GM10248 (cell line): ENCODE measurements around the gene PRPS1.

Experiments used
- CTCF ChIA-PET: fragments of 300-600 bp; sonication (Branson Sonifier 250); formaldehyde crosslinking; extraction: SDS; loops from one replicate; lab custom pipeline; 2021; ENCODE audit warnings: antibody characterized with exemption; lab: Yijun Ruan, JAX
- POLR2A ChIA-PET: fragments of 350-650 bp; sonication (Branson Sonifier 250); formaldehyde crosslinking; extraction: SDS; loops from one replicate; lab custom pipeline; 2020; ENCODE audit warnings: antibody characterized with exemption; lab: Yijun Ruan, JAX
- DNase-seq: peaks from one replicate; pipeline ENCODE4 v3.0.0; 2012; ENCODE audit errors: extremely low spot score
- TF ChIP-seq, protein P1 (sequence below): IDR thresholded peaks from 2 replicates; pipeline ENCODE4 v1.5.1; 2012; ENCODE audit warnings: mild to moderate bottlenecking, low read depth; ENCODE audit errors: extremely low read depth, missing control alignments, control extremely low read depth

PRPS1 gene

DNA sequence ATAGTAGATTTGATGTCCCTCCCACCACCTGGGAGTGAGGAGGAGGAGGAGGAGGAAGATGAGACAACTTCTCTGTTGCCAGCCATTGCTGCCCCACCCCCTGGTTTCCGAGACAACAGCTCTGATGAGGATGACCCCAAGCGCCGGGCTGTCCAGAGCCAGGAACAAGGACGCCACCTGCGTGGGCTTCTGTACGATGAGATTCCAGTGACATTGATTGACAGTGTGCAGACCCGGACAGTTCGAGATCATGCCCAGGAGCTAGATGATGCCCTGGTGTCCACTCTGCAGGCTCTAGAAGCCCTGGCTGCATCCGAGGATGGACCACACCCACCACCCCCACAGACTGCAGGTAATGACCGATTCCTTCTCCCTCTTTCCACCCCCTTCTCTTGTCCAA is 30.5 kb upstream of the PRPS1 start:
- ChIA-PET CTCF (no interaction called here), POLR2A (no interaction called here)
- TF ChIP-seq, protein P1, sequence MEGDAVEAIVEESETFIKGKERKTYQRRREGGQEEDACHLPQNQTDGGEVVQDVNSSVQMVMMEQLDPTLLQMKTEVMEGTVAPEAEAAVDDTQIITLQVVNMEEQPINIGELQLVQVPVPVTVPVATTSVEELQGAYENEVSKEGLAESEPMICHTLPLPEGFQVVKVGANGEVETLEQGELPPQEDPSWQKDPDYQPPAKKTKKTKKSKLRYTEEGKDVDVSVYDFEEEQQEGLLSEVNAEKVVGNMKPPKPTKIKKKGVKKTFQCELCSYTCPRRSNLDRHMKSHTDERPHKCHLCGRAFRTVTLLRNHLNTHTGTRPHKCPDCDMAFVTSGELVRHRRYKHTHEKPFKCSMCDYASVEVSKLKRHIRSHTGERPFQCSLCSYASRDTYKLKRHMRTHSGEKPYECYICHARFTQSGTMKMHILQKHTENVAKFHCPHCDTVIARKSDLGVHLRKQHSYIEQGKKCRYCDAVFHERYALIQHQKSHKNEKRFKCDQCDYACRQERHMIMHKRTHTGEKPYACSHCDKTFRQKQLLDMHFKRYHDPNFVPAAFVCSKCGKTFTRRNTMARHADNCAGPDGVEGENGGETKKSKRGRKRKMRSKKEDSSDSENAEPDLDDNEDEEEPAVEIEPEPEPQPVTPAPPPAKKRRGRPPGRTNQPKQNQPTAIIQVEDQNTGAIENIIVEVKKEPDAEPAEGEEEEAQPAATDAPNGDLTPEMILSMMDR = no peak
- no peak for DNase-seq

- ChIA-PET POLR2A (no interaction called here), CTCF (no interaction called here)
- no peak for DNase-seq
- TF ChIP-seq, protein P1 = no peak
These were observed 28.9 kb upstream of the PRPS1 start for GRCh38 chrX:107599450-107599861.

- TF ChIP-seq, protein P1 = no peak
- POLR2A ChIA-PET = no interaction called here
- CTCF ChIA-PET = no interaction called here
- no peak for DNase-seq
These were observed 27.9 kb upstream of the PRPS1 start for GRCh38 chrX:107600366-107600765.

- TF ChIP-seq, protein P1 = no peak
- DNase-seq = no peak
- CTCF ChIA-PET = no interaction called here
- POLR2A ChIA-PET = no interaction called here
These were observed 27.0 kb upstream of the PRPS1 start for GRCh38 chrX:107601326-107601725.

- ChIA-PET CTCF (no interaction called here), POLR2A (no interaction called here)
- no peak for DNase-seq
- TF ChIP-seq, protein P1 = no peak
These were observed 26.6 kb upstream of the PRPS1 start for GRCh38 chrX:107601759-107602158.

GRCh38 chrX:107602694-107603239 is 25.5 kb upstream of the PRPS1 start:
- ChIA-PET POLR2A (no interaction called here), CTCF (interaction anchor here (0.7 kb wide), 1 partner anchor 26 kb away, joined by 3 read pairs; the partner anchor contains the start of gene PRPS1)
- DNase-seq = no peak
- TF ChIP-seq, protein P1 = no peak
